WTC11 (cell line): Measurements from ENCODE around the gene PNPO.

Source experiments
- ATF1 ChIP-seq: sonication (generic); formaldehyde crosslinking; IDR thresholded peaks from 2 replicates; pipeline ENCODE4 v1.8.1; 2023; ENCODE audit warnings: mild to moderate bottlenecking, moderate library complexity, missing genetic modification reagents
- CREM ChIP-seq: sonication (generic); formaldehyde crosslinking; IDR thresholded peaks from 2 replicates; pipeline ENCODE4 v1.8.1; 2022; ENCODE audit warnings: mild to moderate bottlenecking, missing genetic modification reagents, moderate library complexity
- CTCF ChIP-seq: fragments of 200-600 bp; IDR thresholded peaks from 2 replicates; pipeline ENCODE4 v1.8.0; 2022; ENCODE audit warnings: antibody characterized with exemption
- E2F5 ChIP-seq: sonication (generic); formaldehyde crosslinking; IDR thresholded peaks from 2 replicates; pipeline ENCODE4 v1.8.1; 2022; ENCODE audit warnings: mild to moderate bottlenecking, moderate library complexity, missing genetic modification reagents
- FOXJ3 ChIP-seq: sonication (generic); formaldehyde crosslinking; IDR thresholded peaks from 2 replicates; pipeline ENCODE4 v1.9.0; 2021; ENCODE audit warnings: missing genetic modification reagents, mild to moderate bottlenecking, borderline replicate concordance
- FOXK1 ChIP-seq: sonication (generic); formaldehyde crosslinking; IDR thresholded peaks from 2 replicates; pipeline ENCODE4 v1.8.0; 2022; ENCODE audit warnings: mild to moderate bottlenecking, moderate library complexity, missing genetic modification reagents
- GTF2I ChIP-seq: fragments of 250-450 bp; sonication (Bioruptor Pico); conservative IDR thresholded peaks from 2 replicates; pipeline ENCODE4 v1.4.0; 2021; ENCODE audit warnings: mild to moderate bottlenecking
- MAX ChIP-seq: sonication (generic); formaldehyde crosslinking; IDR thresholded peaks from 2 replicates; pipeline ENCODE4 v1.8.0; 2022; ENCODE audit warnings: mild to moderate bottlenecking, missing genetic modification reagents
- PREB ChIP-seq: sonication (generic); formaldehyde crosslinking; IDR thresholded peaks from 2 replicates; pipeline ENCODE4 v1.8.1; 2022; ENCODE audit warnings: mild to moderate bottlenecking, missing genetic modification reagents, moderate library complexity, borderline replicate concordance
- TCF7 ChIP-seq: sonication (generic); formaldehyde crosslinking; IDR thresholded peaks from 2 replicates; pipeline ENCODE4 v1.8.0; 2022; ENCODE audit warnings: mild to moderate bottlenecking, low read depth, missing genetic modification reagents, moderate library complexity
- TEAD4 ChIP-seq: sonication (generic); formaldehyde crosslinking; IDR thresholded peaks from 2 replicates; pipeline ENCODE4 v1.8.0; 2022; ENCODE audit warnings: mild to moderate bottlenecking, missing genetic modification reagents
- TP53 ChIP-seq: sonication (generic); formaldehyde crosslinking; IDR thresholded peaks from 2 replicates; pipeline ENCODE4 v1.8.1; 2023; ENCODE audit warnings: mild to moderate bottlenecking, missing genetic modification reagents
- ZNF281 ChIP-seq: sonication (generic); formaldehyde crosslinking; IDR thresholded peaks from 2 replicates; pipeline ENCODE4 v1.8.0; 2023; ENCODE audit warnings: mild to moderate bottlenecking, missing genetic modification reagents
- ZNF512 ChIP-seq: sonication (generic); formaldehyde crosslinking; IDR thresholded peaks from 2 replicates; pipeline ENCODE4 v1.8.1; 2022; ENCODE audit warnings: missing genetic modification reagents, borderline replicate concordance

GRCh38 chr17:47983492-47984223 is 42.3 kb downstream of the PNPO start:
- TF ChIP-seq TCF7 = no peak
- no peak for TF ChIP-seq GTF2I (CRISPR knock-in tag)
- no peak for TF ChIP-seq TEAD4 (CRISPR knock-in tag)
- TF ChIP-seq ZNF281 = no peak
- TF ChIP-seq TP53 (CRISPR knock-in tag) = no peak
- no peak for TF ChIP-seq PREB (CRISPR knock-in tag)
- TF ChIP-seq MAX = no peak
- no peak for TF ChIP-seq ZNF512 (CRISPR knock-in tag)
- no peak for TF ChIP-seq CTCF
- no peak for TF ChIP-seq ATF1
- TF ChIP-seq FOXK1 = no peak
- TF ChIP-seq CREM (CRISPR knock-in tag) = no peak
- no peak for TF ChIP-seq FOXJ3 (CRISPR knock-in tag)
- TF ChIP-seq E2F5 (CRISPR knock-in tag) = no peak
